Mononuclear cell (primary cell): ENCODE results near the gene SLAMF1. TPM values are rescaled to one million over a fixed set of nuclear protein-coding genes. Genes with fewer than 3 reads are reported as not detected.
"Not testable (repeated sequence)": the region's sequence is repeated elsewhere in the genome, so short reads cannot be mapped to it uniquely, and the experiment has no call there.

Experiments used
- H3K27me3 ChIP-seq: 2 replicates; pipeline ENCODE4 v1.6.0; 2011; ENCODE audit warnings: low read length, control low read depth; ENCODE audit not compliant: insufficient read depth
- H3K4me1 ChIP-seq: 2 replicates; pipeline ENCODE4 v1.5.1; 2011; ENCODE audit warnings: mild to moderate bottlenecking, low read length, control low read depth; ENCODE audit not compliant: insufficient read depth
- H3K4me3 ChIP-seq: 2 replicates; pipeline ENCODE4 v1.5.1; 2011; ENCODE audit warnings: mild to moderate bottlenecking, low read length, moderate library complexity
- H3K9me3 ChIP-seq: 2 replicates; pipeline ENCODE4 v1.5.1; 2011; ENCODE audit warnings: low read depth, mild to moderate bottlenecking, control low read depth, low read length
- total RNA-seq: library from RNA; depleted of rRNA; stranded (reverse); fragments of >200 nt; gene quantifications from one replicate; pipeline ENCODE4 v1.2.3, GENCODE V29; 2012

Gene SLAMF1
- total RNA-seq, 1 donor = 30.0 TPM

DNA sequence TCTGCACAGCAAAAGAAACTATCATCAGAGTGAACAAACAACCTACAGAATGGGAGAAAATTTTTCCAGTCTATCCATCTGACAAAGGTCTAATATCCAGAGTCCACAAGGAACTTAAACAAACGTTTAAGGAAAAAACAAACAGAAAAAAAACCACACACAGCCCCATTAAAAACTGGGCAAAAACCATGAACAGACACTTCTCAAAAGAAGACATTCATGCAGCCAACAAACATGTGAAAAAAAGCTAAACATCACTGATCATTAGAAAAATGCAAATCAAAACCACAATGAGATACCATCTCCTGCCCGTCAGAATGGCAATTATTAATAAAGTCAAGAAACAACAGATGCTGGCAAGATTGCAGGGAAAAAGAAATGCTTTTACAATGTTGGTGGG lies 84.1 kb downstream of the SLAMF1 start:
- H3K9me3 ChIP-seq, H3K27me3 ChIP-seq, H3K4me3 ChIP-seq: not testable (repeated sequence)
- H3K4me1 ChIP-seq = peaks cover 67% of the 10 kb centered on the region

DNA sequence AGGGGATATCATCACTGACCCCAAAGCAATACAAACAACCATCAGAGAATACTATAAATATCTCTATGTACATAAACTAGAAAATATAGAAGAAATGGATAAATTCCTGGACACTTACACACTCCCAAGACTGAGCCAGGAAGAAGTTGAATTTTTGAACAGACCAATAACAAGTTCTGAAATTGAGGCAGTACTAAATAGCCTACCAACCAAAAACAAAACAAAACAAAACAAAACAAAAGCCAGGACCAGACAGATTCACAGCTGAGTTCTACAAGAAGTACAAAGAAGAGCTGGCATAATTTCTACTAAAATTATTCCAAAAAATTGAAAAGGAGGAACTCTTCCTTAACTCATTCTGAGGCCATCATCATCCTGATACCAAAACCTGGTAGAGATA lies 86.0 kb downstream of the SLAMF1 start:
- no peak overlapping the region for H3K4me3 ChIP-seq
- peaks cover 54% of the 10 kb centered on the region for H3K4me1 ChIP-seq
- no peaks in the 10 kb centered on the region for H3K27me3 ChIP-seq
- no peaks in the 10 kb centered on the region for H3K9me3 ChIP-seq

DNA sequence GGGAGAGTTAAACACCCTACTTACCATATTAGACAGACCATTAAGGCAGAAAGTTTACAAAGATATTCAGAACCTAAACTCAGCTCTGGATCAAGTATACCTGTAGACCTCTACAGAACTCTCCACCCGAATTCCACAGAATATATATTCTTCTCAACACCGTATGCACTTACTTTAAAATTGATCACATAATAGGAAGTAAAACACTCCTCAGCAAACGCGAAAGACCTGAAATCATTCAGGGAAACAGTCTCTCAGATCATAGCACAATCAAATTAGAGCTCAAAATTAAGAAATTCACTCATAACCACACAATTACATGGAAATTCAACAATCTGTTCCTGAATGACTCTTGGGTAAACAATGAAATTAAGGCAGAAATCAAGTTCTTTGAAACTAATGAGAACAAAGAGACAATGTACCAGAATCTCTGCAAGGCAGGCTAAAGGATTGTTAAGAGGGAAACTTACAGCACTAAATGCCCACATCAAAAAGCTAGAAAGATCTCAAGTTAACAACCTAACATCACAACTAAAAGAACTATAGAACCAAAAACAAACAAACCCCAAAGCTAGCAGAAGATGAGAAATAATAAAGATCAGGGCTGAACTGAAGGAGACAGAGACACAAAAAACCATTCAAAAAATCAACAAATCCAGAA lies 86.7 kb downstream of the SLAMF1 start:
- no peaks in the 10 kb centered on the region for H3K9me3 ChIP-seq
- peaks cover 48% of the 10 kb centered on the region for H3K4me1 ChIP-seq
- H3K4me3 ChIP-seq = no peak overlapping the region
- no peaks in the 10 kb centered on the region for H3K27me3 ChIP-seq

DNA sequence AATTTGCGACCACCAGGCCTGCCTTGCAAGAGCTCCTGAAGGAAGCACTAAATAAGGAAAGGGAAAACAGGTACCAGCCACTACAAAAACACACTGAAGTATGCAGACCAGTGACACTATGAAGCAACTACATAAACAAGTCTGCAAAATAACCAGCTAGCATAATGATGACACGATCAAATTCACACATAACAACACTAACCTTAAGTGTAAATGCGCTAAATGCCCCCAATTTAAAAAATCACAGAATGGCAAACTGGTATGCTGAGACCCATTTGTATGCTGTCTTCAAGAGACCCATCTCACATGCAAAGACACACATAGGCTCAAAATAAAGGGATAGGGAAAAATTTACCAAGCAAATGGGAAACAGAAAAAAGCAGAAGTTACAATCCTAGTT lies 87.4 kb downstream of the SLAMF1 start:
- H3K27me3 ChIP-seq, H3K9me3 ChIP-seq, H3K4me3 ChIP-seq: not testable (repeated sequence)
- peaks cover 46% of the 10 kb centered on the region for H3K4me1 ChIP-seq

DNA sequence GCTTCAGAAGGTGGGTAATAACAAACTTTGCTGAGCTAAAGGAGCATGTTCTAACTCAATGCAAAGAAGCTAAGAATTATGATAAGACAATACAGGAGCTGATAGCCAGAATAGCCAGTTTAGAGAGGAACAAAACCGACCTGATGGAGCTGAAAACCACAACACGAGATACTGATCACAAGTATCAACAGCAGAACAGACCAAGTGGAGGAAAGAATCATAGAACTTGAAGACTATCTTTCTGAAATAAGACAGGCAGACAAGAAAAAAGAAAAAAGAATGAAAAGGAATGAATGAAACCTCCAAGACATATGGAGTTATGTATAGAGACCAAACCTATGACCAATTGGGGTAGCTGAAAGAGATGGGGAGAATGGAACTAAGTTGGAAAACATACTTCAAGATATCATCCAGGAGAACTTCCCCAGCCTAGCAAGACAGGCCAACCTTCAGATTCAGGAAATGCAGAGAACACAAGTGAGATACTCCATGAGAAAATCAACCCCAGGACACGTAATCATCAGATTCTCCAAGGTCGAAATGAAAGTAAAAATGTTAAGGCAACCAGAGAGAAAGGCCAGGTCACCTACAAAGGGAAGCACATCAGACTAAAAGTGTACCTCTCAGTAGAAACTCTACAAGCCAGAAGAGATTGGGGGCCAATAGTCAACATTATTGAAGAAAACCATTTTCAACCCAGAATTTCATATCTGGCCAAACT lies 88.0 kb downstream of the SLAMF1 start:
- no peak overlapping the region for H3K4me3 ChIP-seq
- no peaks in the 10 kb centered on the region for H3K27me3 ChIP-seq
- no peaks in the 10 kb centered on the region for H3K9me3 ChIP-seq
- peaks cover 46% of the 10 kb centered on the region for H3K4me1 ChIP-seq

Other genes starting within 250 kb of the SLAMF1 start
- under 0.01 TPM for gene VANGL2, start 246.5 kb downstream of the SLAMF1 start, total RNA-seq
- 8.2 TPM for gene SLAMF6, start 123.8 kb downstream of the SLAMF1 start, total RNA-seq
- 33.4 TPM for gene CD84, start 67.5 kb downstream of the SLAMF1 start, total RNA-seq
- 996 TPM for gene CD48, start 64.8 kb upstream of the SLAMF1 start, total RNA-seq
- 12.9 TPM for gene SLAMF7, start 92.2 kb upstream of the SLAMF1 start, total RNA-seq
- 93.1 TPM for gene LY9, start 149.1 kb upstream of the SLAMF1 start, total RNA-seq
- 15.5 TPM for gene CD244, start 215.8 kb upstream of the SLAMF1 start, total RNA-seq
- 0.42 TPM for gene ITLN1, start 238.1 kb upstream of the SLAMF1 start, total RNA-seq